NT2/D1 (cell line): ENCODE results near the gene KIF21A.

Experiments used
- SUZ12 ChIP-seq: IDR thresholded peaks from 2 replicates; pipeline ENCODE4 v1.6.1; 2011; ENCODE audit not compliant: insufficient read length, insufficient read depth; ENCODE audit errors: extremely low read depth
- YY1 ChIP-seq: IDR thresholded peaks from 2 replicates; pipeline ENCODE4 v1.6.1; 2011; ENCODE audit not compliant: insufficient read length, insufficient read depth
- ZNF274 ChIP-seq: IDR thresholded peaks from 2 replicates; pipeline ENCODE4 v1.6.1; 2011; ENCODE audit warnings: mild to moderate bottlenecking, low read depth, low read length

DNA sequence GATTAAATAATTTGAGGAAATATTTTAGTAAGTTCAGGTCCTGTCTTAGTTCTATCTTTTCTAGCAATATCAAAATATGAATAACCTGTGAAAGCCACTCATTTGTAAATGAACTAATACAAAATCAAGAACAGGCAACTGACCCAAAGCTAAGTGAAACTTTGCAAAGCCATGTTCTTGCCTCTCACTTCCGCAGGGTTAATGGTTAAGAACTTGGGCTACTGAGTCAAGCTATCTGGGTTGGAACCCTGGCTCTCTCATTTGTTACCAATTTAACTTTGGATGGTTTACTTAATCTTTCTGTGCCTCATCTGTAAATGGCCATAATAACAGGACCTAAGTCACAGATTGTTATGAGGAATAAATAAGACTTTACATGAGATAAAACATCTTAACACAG is 2.8 kb downstream of the KIF21A start:
- no peak for TF ChIP-seq YY1
- TF ChIP-seq ZNF274, result no peak
- no peak for TF ChIP-seq SUZ12
